Measurements from ENCODE around the gene GPR107.
"Not testable (repeated sequence)": the region's sequence is repeated elsewhere in the genome, so short reads cannot be mapped to it uniquely, and the experiment has no call there.

GPR107 gene

DNA sequence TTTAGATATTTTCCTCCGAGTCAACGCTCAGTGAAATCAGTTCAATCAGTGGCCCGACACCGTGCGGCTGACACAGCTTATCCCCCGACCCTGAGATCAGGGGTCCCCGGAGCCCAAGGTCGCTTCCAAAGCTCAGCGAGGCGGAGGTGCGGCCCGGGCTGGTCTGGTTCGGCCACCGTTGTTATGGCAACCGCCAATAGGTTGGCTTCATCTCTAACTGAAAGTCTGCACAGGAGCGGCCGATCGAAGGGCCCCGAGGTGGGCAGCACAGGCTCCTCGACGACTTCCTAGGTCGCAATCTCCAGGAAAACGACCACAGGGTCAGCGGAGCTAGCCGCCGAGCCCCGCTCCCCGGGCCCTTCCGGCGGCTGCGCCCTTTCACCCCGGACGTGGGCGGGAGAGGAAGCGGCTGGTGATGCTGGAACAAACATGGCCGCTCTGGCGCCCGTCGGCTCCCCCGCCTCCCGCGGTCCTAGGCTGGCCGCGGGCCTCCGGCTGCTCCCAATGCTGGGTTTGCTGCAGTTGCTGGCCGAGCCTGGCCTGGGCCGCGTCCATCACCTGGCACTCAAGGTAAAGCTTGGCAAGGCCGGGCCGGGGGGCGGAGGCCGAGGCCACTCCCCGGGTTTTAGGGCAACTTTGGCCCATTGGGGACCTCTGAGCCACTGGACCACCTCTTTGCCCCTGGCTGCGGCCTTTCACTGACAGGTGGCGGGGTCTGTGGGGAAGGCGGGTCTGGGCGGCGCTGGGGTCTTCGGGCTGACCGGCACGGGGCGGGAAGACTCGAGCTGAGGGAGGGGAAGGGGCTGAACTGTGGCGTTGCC is at the start of gene GPR107:
TSS of gene GPR107 (plus strand) at position 403 of the 821 bp plus-strand sequence. CDS start at position 430, 27 bp downstream.
- DNase-seq (ENCODE audit: low read depth), result peak; percentile 54

DNA sequence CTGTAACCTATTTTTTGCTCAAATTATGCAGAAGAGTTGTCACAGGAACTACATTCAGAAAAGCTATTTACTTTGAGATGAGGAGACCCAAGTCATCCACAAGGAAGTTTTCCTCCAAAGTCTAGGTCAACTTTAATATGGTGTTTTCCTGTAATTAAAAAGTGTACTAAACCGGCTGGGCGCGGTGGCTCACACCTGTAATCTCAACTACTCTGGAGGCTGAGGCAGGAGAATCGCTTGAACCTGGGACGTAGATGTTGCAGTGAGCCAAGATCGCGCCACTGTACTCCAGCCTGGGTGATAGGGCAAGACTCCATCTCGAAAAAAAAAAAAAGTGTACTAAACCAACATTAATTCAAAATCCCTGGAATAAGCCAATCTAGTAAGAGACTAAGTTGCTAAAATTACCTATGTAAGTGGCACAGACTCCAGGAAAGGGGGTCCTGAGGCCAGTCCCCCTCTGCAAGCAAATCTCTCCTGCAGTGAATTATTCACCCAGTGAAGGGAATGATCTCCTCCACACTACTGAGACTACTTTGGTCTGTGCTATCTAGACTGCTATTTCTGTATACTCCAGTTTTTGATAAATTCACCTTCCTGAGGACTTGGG is 49.7 kb upstream of the GPR107 start:
- DNase-seq (ENCODE audit: low read depth), result no peak

DNA sequence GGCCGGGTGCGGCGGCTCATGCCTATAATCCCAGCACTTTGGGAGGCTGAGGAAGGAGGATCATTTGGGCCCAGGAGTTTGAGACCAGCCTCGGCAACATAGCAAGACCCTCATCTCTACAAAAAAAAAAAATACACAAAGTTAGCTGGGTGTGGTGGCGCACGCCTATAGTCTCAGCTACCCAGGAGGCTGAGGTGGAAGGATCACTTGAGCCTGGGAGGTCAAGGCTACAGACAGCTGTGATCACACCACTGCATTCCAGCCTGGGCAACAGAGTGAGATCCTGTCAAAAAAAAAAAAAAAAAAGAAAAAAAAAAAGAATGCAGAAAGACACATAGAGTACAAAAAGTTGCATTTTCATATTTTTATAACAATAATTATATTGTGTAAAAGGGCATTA is 46.8 kb upstream of the GPR107 start:
- DNase-seq (ENCODE audit: low read depth), result not testable (repeated sequence)

DNA sequence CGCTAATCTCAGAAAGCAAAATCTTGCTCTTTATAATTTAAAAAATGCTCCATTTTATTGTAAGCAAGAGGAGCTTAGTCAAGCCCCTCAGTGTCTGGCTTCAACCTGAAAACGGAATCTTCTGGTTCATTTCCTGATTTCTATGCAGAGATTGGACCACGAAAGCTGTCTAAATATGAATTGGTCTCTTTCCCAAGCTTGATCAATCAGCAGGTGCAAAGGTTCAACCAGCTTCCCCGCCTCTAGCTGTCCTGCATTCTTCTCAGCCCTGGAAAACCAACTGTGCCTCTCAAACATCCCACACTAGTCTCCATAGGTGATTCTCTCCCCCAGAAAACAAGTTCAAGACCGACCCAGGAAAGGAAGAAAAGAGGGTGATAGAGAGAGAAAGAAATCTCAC is 45.2 kb upstream of the GPR107 start:
- DNase-seq (ENCODE audit: low read depth), result no peak

DNA sequence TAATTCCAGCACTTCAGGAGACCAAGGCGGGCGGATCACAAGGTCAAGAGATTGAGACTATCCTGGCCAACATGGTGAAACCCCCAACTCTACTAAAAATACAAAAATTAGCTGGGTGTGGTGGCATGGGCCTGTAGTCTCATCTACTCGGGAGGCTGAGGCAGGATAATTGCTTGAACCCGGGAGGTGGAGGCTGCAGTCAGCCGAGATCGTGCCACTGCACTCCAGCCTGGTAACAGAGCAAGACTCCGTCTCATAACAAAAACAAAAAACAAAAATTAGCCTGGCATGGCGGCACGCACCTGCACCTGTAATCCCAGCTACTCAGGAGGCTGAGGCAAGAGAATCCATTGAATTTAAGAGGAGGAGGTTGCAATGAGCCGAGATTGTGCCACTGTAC is 44.2 kb upstream of the GPR107 start:
- DNase-seq (ENCODE audit: low read depth), result not testable (repeated sequence)

DNA sequence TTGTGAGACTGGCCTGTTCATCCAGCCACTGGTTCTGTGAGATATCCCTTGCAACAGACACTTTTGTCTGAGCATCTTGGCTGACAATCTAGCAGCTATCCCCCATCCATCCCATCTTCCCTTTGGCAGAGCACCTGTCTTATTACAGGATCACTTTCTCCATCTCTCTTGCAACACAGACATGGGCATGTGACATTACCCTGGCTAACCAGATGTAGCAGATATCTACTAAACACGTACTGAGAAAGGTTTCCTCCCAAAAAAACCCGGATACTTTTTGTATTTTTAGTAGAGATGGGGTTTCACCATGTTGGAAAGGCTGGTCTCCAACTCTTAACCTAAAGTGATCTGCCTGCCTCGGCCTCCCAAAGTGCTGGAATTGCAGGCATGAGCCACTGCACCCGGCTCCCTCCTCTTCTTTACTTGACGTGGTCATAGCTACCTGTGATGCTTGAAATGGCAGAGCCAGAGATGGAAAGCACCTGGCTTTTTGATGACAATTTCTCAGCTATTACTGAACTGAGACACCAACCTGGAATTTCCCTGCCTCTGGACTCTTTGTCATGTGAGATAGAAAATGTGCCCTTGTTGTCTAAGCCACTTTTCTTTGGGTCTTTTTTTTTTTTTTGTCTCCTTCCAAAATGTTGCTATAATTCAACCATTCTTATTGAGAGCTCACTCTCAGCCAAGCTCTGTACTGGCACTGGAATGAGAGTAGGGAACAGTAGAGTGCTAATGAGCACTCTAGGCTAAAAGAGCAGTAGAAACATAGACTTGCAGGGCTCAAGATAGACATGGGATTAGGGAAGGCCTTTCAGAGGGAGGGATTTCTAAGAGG is 43.3 kb upstream of the GPR107 start:
- no peak for DNase-seq (ENCODE audit: low read depth)

DNA sequence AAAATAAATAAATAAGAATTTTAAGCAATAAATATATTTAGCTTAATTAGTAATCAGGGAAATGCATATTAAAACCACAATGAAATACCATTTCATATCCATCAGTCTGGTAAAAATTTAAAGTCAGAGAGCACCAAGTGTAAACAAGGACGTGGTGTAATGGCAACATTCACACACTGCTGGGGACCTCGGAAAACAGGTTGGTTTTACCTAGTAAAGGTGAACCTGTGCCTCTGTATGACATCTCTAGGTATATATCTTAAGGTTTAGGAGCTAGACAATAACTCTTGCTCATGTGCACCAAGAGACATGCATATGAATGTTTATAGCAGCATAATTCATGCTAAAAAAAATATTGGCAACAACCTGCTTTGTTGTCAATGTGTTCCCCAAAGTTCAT is 40.4 kb upstream of the GPR107 start:
- DNase-seq (ENCODE audit: low read depth), result no peak

DNA sequence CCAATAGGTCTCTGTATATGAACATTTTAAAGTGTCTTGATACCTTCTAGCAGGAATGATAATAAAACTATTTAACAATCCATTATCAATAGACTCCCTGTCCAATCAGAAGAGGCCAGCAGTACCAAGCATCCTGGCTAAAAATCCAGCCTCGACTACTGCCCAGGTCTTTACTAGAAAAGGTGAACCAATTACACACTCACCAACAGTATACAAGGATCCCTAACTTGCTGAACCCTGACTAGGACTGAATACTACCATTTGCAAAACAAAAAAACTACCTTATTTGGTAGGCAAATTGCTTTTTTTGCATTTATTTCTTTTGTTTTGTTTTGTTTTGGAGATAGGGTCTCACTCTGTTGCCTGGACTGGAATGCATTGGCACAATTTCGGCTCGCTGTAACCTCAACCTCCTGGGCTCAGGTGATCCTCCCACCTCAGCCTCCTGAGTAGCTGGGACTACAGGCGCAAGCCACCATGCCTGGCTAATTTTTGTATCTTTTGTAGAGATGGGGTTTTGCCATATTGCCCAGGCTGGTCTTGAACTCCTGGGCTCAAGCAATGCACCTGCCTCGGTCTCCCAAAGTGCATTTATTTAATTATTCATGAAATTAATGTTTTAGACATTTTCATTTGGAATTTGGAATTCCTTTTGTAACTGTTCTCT is 38.2 kb upstream of the GPR107 start:
- DNase-seq (ENCODE audit: low read depth), result no peak

DNA sequence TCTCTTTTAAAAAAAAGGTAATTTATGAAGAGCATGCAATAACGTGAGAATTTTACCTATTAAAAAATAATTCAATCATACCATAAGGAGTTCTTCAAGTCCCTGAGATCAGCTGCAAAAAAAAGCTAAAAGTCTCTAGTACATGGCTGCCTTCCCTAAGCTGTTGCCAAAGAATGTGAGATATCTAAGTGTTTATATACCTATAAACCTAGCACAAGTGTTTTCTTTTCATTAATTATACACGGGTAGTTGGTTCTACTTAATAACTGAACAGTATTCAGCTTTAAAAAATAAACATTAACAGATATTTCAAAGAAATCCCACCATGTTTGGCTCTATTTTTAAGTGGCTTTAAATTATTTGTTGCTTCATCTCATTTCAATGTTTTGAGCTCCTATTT is 36.6 kb upstream of the GPR107 start:
- DNase-seq (ENCODE audit: low read depth), result no peak

DNA sequence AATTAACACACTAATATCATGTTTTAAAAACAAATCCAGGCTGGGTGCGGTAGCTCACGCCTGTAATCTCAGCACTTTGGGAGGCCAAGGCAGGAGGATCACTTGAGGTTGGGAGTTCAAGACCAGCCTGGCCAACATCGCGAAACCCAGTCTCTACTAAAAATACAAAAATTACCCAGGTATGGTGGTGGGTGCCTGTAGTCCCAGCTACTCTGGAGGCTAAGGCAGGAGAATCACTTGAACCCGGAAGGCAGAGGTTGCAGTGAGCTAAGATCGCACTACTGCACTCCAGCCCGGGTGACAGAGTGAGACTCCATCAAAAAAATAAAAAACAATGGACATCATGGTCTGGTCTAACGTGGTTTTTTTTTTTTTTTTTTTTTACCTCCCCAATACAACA is 36.2 kb upstream of the GPR107 start:
- not testable (repeated sequence) for DNase-seq (ENCODE audit: low read depth)

DNA sequence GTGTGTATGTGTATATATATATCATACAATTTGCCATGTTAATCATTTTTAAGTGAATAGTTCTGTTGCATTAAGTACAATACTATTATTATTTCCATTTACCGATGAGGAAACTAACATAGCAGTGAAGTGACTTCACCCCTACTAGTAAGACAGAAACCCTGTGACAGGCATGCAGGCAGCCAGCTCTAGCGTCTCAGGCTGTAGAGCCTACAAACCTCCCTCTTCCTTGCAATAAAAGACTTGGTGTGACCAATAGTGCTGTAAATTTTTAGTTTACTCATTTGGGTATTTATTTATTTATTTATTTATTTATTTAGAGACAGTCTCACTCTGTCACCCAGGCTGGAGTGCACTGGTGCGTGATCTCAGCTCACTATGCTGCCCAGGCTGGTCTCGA is 35.4 kb upstream of the GPR107 start:
- DNase-seq (ENCODE audit: low read depth), result no peak

DNA sequence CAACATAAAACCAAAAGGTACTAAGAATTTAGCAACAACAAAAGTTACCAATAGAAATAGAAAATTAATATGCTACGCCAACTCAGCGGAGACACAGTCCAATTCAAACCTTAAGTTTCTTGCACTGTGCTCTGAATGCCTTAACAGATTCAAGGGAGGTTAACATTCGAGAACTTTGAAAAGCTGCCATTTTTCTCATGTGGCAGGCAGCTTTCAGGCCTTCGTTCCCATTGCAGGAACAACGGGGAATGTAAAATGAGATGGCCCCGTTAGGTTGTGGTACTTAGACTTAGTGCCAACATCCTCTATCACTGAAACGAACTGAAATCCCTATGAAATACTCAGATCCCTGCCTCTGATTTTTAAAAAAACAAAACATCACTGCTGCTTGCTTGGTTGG is 33.1 kb upstream of the GPR107 start:
- DNase-seq (ENCODE audit: low read depth), result no peak

DNA sequence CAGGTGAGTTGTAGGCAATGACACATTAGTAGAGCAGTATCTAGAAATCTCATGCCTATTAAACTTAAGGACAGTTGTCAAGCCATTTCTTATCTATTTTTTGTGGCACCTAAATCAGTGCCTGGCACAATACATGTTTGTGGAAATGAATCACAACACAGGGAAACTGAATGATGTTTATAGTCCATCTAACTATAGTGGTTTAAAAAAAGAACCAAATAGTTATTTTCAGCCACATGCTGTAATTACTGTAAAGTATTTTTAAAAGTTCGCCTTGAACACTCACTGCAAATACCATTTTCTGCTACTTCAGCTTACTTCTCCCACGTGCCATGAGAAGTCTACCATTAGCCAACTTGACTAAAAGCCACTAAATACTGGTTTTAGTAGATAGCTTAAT is 32.6 kb upstream of the GPR107 start:
- no peak for DNase-seq (ENCODE audit: low read depth)

DNA sequence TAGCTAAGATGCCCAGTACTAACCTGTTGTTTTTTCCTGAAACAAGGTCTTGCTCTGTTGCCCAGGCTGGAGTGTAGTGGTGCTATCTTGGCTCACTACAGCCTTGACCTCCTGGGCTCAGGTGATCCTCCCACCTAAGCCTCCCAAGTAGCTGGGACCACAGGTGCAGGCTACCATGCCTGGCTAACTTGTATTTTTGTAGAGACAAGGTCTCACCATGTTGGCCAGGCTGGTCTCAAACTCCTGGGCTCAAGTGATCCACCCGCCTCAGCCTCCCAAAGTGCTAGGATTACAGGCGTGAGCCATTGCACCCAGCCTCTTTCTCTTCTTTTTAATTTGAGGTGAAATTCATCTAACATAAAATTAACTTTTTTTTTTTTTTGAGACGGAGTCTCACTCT is 31.9 kb upstream of the GPR107 start:
- not testable (repeated sequence) for DNase-seq (ENCODE audit: low read depth)

DNA sequence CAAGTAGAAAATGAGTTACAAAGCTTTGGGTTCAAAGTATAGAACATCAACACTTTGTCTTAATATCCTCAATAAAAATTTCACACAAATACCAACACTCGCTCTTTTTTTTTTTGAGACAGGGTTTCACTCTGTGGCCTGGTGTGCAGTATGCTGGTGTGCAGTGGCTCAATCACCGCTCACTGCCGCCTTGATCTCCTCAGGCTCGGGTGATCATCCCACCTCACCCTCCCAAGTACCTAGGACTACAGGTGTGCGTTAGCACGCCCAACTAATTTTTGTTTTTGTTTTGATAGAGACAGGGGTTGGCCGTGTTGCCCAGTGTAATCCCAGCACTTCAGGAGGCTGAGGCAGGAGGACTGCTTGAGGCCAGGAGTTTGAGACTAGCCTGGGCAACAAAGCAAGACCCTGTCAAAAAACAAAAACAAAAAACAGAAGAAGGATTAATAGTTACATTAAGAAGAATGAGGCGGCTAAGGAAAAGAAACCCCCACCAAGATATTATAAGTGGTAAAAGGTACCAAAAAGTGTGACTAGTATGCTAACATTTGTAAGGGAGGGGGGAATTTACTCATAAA is 31.1 kb upstream of the GPR107 start:
- DNase-seq (ENCODE audit: low read depth), result no peak

DNA sequence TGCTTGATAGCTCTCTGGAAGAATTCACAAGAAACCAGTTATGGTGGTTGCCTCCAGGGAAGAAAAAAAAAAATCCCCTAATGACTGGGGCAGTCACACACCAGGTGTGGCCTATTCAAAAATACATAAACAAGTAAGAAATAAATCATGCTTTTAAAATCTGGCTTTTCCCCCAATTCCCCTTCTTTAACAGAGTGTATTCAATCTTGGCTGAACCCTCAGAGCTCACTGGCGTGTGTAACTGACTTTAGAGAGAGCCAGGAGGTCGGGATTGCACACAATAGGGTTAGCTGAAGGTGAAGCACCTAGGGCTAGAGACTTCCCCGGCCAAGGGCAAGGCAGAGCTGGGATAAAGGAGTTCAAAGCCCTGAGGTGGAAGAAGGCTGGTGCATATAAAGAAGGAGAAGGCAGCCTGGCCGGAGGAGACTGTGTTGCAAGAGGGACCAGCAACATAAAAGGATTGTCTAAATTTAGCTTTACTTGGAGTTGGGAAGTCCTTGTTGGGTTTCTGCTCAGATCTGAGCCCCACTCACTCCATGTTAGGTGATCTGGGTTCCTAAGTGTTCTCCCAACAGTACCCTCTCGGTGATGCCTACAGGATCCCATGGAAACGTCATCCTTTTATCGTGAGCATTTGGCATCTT is 30.4 kb upstream of the GPR107 start:
- DNase-seq (ENCODE audit: low read depth), result no peak

DNA sequence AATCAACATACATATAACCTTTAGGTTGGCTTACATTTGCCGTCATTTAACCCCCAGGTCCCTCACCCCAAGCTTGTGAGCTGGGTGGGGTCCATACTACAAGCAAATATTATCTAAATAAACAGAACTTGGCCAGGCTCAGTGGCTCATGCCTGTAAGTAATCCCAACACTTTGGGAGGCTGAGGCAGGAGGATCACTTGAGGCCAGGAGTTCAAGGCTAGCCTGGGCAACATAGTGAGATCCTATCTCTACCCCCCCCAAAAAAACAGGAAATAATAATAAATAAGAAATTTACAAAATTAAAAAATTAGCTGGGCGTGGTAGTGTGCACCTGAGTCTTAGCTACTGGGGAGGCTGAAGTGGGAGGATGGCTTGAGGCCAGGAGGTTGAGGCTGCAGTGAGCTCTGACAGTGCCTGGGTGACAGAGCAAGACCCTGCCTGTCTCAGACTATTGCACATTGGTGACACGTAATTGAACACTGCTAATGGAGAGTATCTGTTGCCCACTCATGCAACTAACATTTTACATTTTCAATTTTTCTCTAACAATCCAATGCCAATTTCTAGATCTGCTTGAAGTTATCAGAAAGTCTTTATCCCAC is 29.6 kb upstream of the GPR107 start:
- no peak for DNase-seq (ENCODE audit: low read depth)

DNA sequence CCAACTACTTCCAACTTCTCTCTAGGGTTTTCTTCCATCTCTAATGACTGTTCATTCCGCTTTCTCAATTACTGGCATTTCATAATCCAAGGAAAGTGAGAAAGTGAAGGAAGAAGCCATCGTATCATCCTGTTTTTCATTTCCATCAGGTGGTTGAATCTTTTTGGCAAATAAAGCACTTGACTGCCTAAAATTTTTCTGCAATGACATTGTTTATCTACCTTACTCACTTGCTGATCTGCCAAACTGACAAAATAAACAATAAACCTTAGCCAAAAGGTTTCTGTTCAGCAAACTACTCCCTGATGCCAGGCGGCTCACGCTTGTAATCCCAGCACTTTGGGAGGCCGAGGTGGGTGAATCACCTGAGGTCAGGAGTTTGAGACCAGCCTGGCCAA is 29.1 kb upstream of the GPR107 start:
- no peak for DNase-seq (ENCODE audit: low read depth)

DNA sequence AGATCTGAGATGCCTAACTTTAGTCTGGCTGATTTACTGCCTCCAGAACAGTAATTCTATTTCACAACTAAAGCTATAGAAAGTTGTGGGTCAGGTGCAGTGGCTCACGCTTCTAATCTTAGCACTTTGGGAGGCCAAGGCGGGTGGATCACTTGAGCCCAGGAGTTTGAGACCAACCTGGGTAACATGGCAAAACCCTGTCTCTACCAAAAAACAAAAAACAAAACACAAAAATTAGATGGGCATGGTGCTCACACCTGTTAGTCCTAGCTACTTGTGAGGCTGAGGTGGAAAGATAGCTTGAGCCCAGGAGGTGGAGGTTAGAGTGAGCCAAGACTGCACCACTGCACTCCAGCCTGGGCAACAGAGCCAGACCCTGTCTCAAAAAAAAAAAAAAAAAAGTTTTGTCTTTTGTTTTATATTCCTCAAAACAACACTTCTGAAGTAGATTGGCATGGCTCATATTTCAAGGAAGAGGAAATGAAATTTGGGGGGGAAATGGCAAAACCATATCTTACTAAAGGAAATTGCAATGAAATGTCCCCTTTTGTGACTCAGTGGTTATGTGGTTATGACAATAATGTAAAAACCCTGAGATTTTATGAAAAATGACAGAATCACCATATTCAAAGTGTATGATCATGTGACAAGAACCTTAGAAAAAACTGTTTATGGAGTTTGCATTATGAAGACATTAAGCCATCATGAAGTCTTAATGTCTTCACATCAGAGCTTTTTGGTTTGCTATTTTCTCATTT is 26.9 kb upstream of the GPR107 start:
- DNase-seq (ENCODE audit: low read depth), result no peak

Data from stimulated activated CD8-positive, alpha-beta memory T cell treated with anti-CD3 and anti-CD28 coated beads, Interleukin-15, amount 100 ng/mL, for 1 hour (primary cell).